IMR-90 (cell line): ENCODE measurements around the gene SLC36A1. TPM values are rescaled to one million over a fixed set of nuclear protein-coding genes. Genes with fewer than 3 reads are reported as not detected.

Source experiments
- ATAC-seq: fragments of 200-7000 bp; cut with Tn5 transposase; 2 replicates; pipeline ENCODE4 v1.9.1; 2020; ENCODE audit warnings: low read depth, mild to moderate bottlenecking, moderate library complexity
- BruUV-seq: library from RNA; stranded (reverse); fragments of 400-500 nt; replicated peaks from 2 replicates; lab custom pipeline; 2021; lab: Mats Ljungman, UMichigan
- CTCF ChIA-PET: fragments of 300-600 bp; formaldehyde crosslinking; extraction: SDS; loops from one replicate; lab custom pipeline; 2021; ENCODE audit warnings: antibody characterized with exemption; lab: Yijun Ruan, JAX
- POLR2A ChIA-PET: fragments of 300-600 bp; sonication (Branson Sonifier 250); formaldehyde crosslinking; loops from one replicate; lab custom pipeline; 2022; ENCODE audit warnings: antibody characterized with exemption; ENCODE audit not compliant: unreplicated experiment; lab: Charles Lee
- DNase-seq: peaks from one replicate; pipeline ENCODE4 v3.0.0; 2013
- H2AFZ ChIP-seq: replicated peaks from 2 replicates; pipeline ENCODE3; 2013; ENCODE audit warnings: low read length, mild to moderate bottlenecking; ENCODE audit not compliant: poor library complexity
- H2AK5ac ChIP-seq: 2 replicates; pipeline ENCODE4 v1.6.1; 2013; ENCODE audit warnings: low read depth, low read length, inconsistent platforms
- H2AK9ac ChIP-seq: replicated peaks from 2 replicates; pipeline ENCODE3; 2013; ENCODE audit warnings: mild to moderate bottlenecking, low read depth, low read length, moderate library complexity; ENCODE audit not compliant: poor library complexity
- H2BK120ac ChIP-seq: 2 replicates; pipeline ENCODE4 v1.6.1; 2013; ENCODE audit warnings: low read depth, low read length, inconsistent platforms
- H2BK15ac ChIP-seq: 3 replicates; pipeline ENCODE4 v1.6.1; 2013; ENCODE audit warnings: low read depth, low read length, inconsistent platforms
- H2BK20ac ChIP-seq: 2 replicates; pipeline ENCODE4 v1.6.1; 2013; ENCODE audit warnings: low read depth, mild to moderate bottlenecking, inconsistent platforms, low read length, moderate library complexity
- H2BK5ac ChIP-seq: 2 replicates; pipeline ENCODE4 v1.6.1; 2013; ENCODE audit warnings: mild to moderate bottlenecking, low read depth, low read length, inconsistent platforms; ENCODE audit not compliant: poor library complexity, severe bottlenecking
- H3K14ac ChIP-seq: replicated peaks from 2 replicates; pipeline ENCODE4 v1.6.1; 2013; ENCODE audit warnings: low read depth, low read length, inconsistent platforms
- H3K18ac ChIP-seq: 2 replicates; pipeline ENCODE4 v1.6.1; 2013; ENCODE audit warnings: low read depth, low read length, control low read depth
- H3K23ac ChIP-seq: 2 replicates; pipeline ENCODE4 v1.6.1; 2013; ENCODE audit warnings: low read depth, low read length, inconsistent platforms
- H3K27ac ChIP-seq: 2 replicates; pipeline ENCODE4 v1.5.1; 2013; ENCODE audit warnings: mild to moderate bottlenecking, control low read depth, low read length; ENCODE audit not compliant: insufficient read depth
- H3K27me3 ChIP-seq: 2 replicates; pipeline ENCODE4 v1.6.1; 2013; ENCODE audit warnings: low read length; ENCODE audit not compliant: control insufficient read depth, insufficient read depth
- H3K36me3 ChIP-seq: 2 replicates; pipeline ENCODE4 v1.6.1; 2013; ENCODE audit warnings: low read length, mixed read lengths; ENCODE audit not compliant: control insufficient read depth, insufficient read depth
- H3K4ac ChIP-seq: 2 replicates; pipeline ENCODE4 v1.6.1; 2013; ENCODE audit warnings: low read depth, low read length, inconsistent platforms
- H3K4me1 ChIP-seq: 2 replicates; pipeline ENCODE4 v1.6.1; 2013; ENCODE audit warnings: low read length, mixed read lengths; ENCODE audit not compliant: control insufficient read depth, insufficient read depth
- H3K4me2 ChIP-seq: 2 replicates; pipeline ENCODE4 v1.6.1; 2013; ENCODE audit warnings: low read depth, mild to moderate bottlenecking, control low read depth, low read length, moderate library complexity
- H3K4me3 ChIP-seq: 2 replicates; pipeline ENCODE4 v1.5.1; 2013; ENCODE audit warnings: low read depth, mild to moderate bottlenecking, control low read depth, low read length, moderate library complexity; ENCODE audit not compliant: insufficient read depth
- H3K56ac ChIP-seq: 2 replicates; pipeline ENCODE4 v1.6.1; 2013; ENCODE audit warnings: low read length, inconsistent platforms; ENCODE audit not compliant: insufficient read depth; ENCODE audit errors: extremely low read depth
- H3K79me1 ChIP-seq, 2 experiments: 2 replicates each; pipeline ENCODE4 v1.6.1; 2013; ENCODE audit warnings: low read length in 2 of 2, inconsistent platforms in 1 of 2, low read depth in 1 of 2
- H3K9ac ChIP-seq: 2 replicates; pipeline ENCODE4 v1.6.1; 2013; ENCODE audit warnings: low read depth, low read length, control low read depth
- H3K9me1 ChIP-seq: 2 replicates; pipeline ENCODE4 v1.6.1; 2013; ENCODE audit warnings: low read length, inconsistent platforms; ENCODE audit not compliant: insufficient read depth
- H3K9me3 ChIP-seq: 2 replicates; pipeline ENCODE4 v1.6.1; 2013; ENCODE audit warnings: low read length; ENCODE audit not compliant: control insufficient read depth, insufficient read depth
- H4K20me1 ChIP-seq: 2 replicates; pipeline ENCODE4 v1.6.1; 2013; ENCODE audit warnings: low read length, inconsistent platforms; ENCODE audit not compliant: insufficient read depth
- H4K5ac ChIP-seq: 2 replicates; pipeline ENCODE4 v1.6.1; 2013; ENCODE audit warnings: mild to moderate bottlenecking, low read depth, low read length, control low read depth
- H4K8ac ChIP-seq, 2 experiments: 2 replicates each; pipeline ENCODE4 v1.6.1; 2013; ENCODE audit warnings: low read depth in 2 of 2, low read length in 2 of 2, control low read depth in 1 of 2, inconsistent platforms in 1 of 2
- H4K91ac ChIP-seq: 2 replicates; pipeline ENCODE4 v1.6.1; 2013; ENCODE audit warnings: low read depth, low read length, inconsistent platforms; ENCODE audit not compliant: insufficient read depth
- CEBPB ChIP-seq: IDR thresholded peaks from 2 replicates; pipeline ENCODE4 v1.6.1; 2012; ENCODE audit warnings: low read depth, low read length, improper control_type of control experiment
- CHD1 ChIP-seq: IDR thresholded peaks from 2 replicates; pipeline ENCODE4 v1.6.1; 2012; ENCODE audit warnings: low read depth, low read length, improper control_type of control experiment
- FOS ChIP-seq: fragments of 150-350 bp; IDR thresholded peaks from 2 replicates; pipeline ENCODE4 v1.6.1; 2016; ENCODE audit warnings: low read depth, low read length
- MAFK ChIP-seq: IDR thresholded peaks from 2 replicates; pipeline ENCODE4 v1.6.1; 2012; ENCODE audit warnings: low read depth, low read length, improper control_type of control experiment
- MAZ ChIP-seq: IDR thresholded peaks from 2 replicates; pipeline ENCODE4 v1.6.1; 2012; ENCODE audit warnings: low read depth, mild to moderate bottlenecking, low read length, improper control_type of control experiment, moderate library complexity, borderline replicate concordance
- MXI1 ChIP-seq: IDR thresholded peaks from 2 replicates; pipeline ENCODE4 v1.6.1; 2012; ENCODE audit warnings: low read depth, mild to moderate bottlenecking, low read length, moderate library complexity, borderline replicate concordance
- POLR2A ChIP-seq: IDR thresholded peaks from 2 replicates; pipeline ENCODE4 v1.6.1; 2012; ENCODE audit warnings: mild to moderate bottlenecking, low read depth, low read length
- RCOR1 ChIP-seq: IDR thresholded peaks from 2 replicates; pipeline ENCODE4 v1.6.1; 2012; ENCODE audit warnings: mild to moderate bottlenecking, low read length, improper control_type of control experiment; ENCODE audit not compliant: insufficient replicate concordance
- SMC3 ChIP-seq: fragments of 150-350 bp; IDR thresholded peaks from 2 replicates; pipeline ENCODE4 v1.6.1; 2016; ENCODE audit warnings: low read depth, mild to moderate bottlenecking, antibody characterized with exemption, low read length, moderate library complexity
- WGBS, 2 experiments: methylation state at CpG; one replicate each; pipeline versions ENCODE4 v1.1.5 to v1.1.7; 2013; ENCODE audit warnings: missing lambda C conversion rate in 2 of 2; ENCODE audit not compliant: insufficient read length in 1 of 2; ENCODE audit errors: extremely low coverage in 2 of 2; 5-methylcytosine and 5-hydroxymethylcytosine counted together
- dilution Hi-C: fragments of 300-500 bp; cut with HindIII; formaldehyde crosslinking; loops from one replicate; pipeline ENCODE4 v1.14.3; 2018; ENCODE audit warnings: low sequenced_read_pairs; ENCODE audit not compliant: unreplicated experiment
- in situ Hi-C: fragments of 300-500 bp; cut with MboI; formaldehyde crosslinking; loops from 3 replicates; pipeline ENCODE4 v1.14.3; 2019; ENCODE audit warnings: low sequenced_read_pairs, inconsistent platforms, mixed read lengths
- intact Hi-C: fragments of 100-400 bp; cut with micrococcal nuclease; formaldehyde crosslinking; loops from 2 replicates; pipeline ENCODE4 v1.10.0; 2022
- polyA plus RNA-seq, 3 experiments: library from polyadenylated mRNA; depleted of rRNA; stranded (reverse); fragments of >200 nt; gene quantifications; 2 replicates each; pipeline ENCODE4 v1.2.3, GENCODE V29; 2012; ENCODE audit warnings: low replicate concordance in 1 of 3
- total RNA-seq: library from RNA; depleted of rRNA; stranded (reverse); fragments of >200 nt; gene quantifications from 2 replicates; pipeline ENCODE4 v1.2.3, GENCODE V29; 2012
- TF ChIP-seq, protein P1 (sequence below): fragments of 150-350 bp; IDR thresholded peaks from 2 replicates; pipeline ENCODE4 v1.6.1; 2017; ENCODE audit warnings: mild to moderate bottlenecking, antibody characterized with exemption, low read length, low read depth

The SLC36A1 gene
- total and polyA plus RNA-seq, 2 of the 4 experiments (the other 2 are of a cell fraction), result 5.7 to 8.7 TPM

- intact Hi-C loops, result no loop called here
- Histone ChIP-seq H4K8ac (no peak overlapping the region), H2BK120ac (no peak overlapping the region), H4K91ac (no peak overlapping the region), H2BK15ac (no peak overlapping the region), H4K20me1 (no peaks in the 10 kb centered on the region), H4K5ac (no peak overlapping the region), H3K9me3 (no peaks in the 10 kb centered on the region), H2BK5ac (no peak overlapping the region), H3K36me3 (no peaks in the 10 kb centered on the region), H3K4ac (no peak overlapping the region), H3K4me3 (no peak overlapping the region), H2AFZ (no peak overlapping the region), H3K79me1 (no peaks in the 10 kb centered on the region), H3K4me2 (no peak overlapping the region), H3K9ac (no peak overlapping the region), H2AK5ac (no peak overlapping the region), H3K9me1 (no peaks in the 10 kb centered on the region), H3K23ac (no peak overlapping the region), H2AK9ac (no peak overlapping the region), H3K14ac (no peak overlapping the region), H3K4me1 (no peaks in the 10 kb centered on the region), H3K18ac (no peak overlapping the region), H3K27me3 (peaks cover 6% of the 10 kb centered on the region), H2BK20ac (no peak overlapping the region), H3K56ac (no peak overlapping the region), H3K27ac (no peak overlapping the region)
- ChIA-PET POLR2A (no interaction called here), CTCF (no interaction called here)
- in situ Hi-C loops, result loop anchor here (10.0 kb wide), 1 partner anchor 194 kb away; no protein-coding TSS in a partner anchor
- no TSS peak for BruUV-seq
- DNase-seq (no peak), ATAC-seq (no peak)
- WGBS, 2 experiments, result no CpG with 5 or more reads among the region's 1 CpG
- dilution Hi-C loops, result no loop called here
- TF ChIP-seq CHD1 (no peak), FOS (no peak), CEBPB (no peak), POLR2A (no peak), MAFK (no peak), MXI1 (no peak), SMC3 (no peak), MAZ (no peak), RCOR1 (no peak)
- TF ChIP-seq, protein P1, sequence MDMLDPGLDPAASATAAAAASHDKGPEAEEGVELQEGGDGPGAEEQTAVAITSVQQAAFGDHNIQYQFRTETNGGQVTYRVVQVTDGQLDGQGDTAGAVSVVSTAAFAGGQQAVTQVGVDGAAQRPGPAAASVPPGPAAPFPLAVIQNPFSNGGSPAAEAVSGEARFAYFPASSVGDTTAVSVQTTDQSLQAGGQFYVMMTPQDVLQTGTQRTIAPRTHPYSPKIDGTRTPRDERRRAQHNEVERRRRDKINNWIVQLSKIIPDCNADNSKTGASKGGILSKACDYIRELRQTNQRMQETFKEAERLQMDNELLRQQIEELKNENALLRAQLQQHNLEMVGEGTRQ, result no peak
Observed at GRCh38 chr5:151430731-151431130, 16.7 kb upstream of the SLC36A1 start.
